Stimulated activated CD8-positive, alpha-beta memory T cell treated with anti-CD3 and anti-CD28 coated beads, Interleukin-7, amount 100 ng/mL, for 24 hours (primary cell): ENCODE data around the gene UBN1.

Experiments
- DNase-seq: peaks from one replicate; pipeline ENCODE4 v3.0.0-alpha.2; 2020; ENCODE audit warnings: low read depth

Gene UBN1

GRCh38 chr16:4814542-4815173, 32.6 kb upstream of the UBN1 start:
- DNase-seq, result no peak

- no peak for DNase-seq
Measured at GRCh38 chr16:4820652-4821051, 26.6 kb upstream of the UBN1 start.

- no peak for DNase-seq
Measured at GRCh38 chr16:4825196-4825595, 22.1 kb upstream of the UBN1 start.

- DNase-seq, result no peak
Measured at GRCh38 chr16:4826526-4826925, 20.8 kb upstream of the UBN1 start.

GRCh38 chr16:4826980-4827379, 20.3 kb upstream of the UBN1 start:
- DNase-seq, result no peak

- no peak for DNase-seq
Measured at GRCh38 chr16:4828567-4829321, 18.5 kb upstream of the UBN1 start.

GRCh38 chr16:4830408-4830807, 16.9 kb upstream of the UBN1 start:
- DNase-seq, result no peak

- no peak for DNase-seq
Measured at GRCh38 chr16:4831616-4832015, 15.7 kb upstream of the UBN1 start.

GRCh38 chr16:4832698-4833343, 14.5 kb upstream of the UBN1 start:
- no peak for DNase-seq

- no peak for DNase-seq
Measured at GRCh38 chr16:4833584-4833983, 13.7 kb upstream of the UBN1 start.

- DNase-seq, result no peak
Measured at GRCh38 chr16:4836727-4837126, 10.6 kb upstream of the UBN1 start.

- DNase-seq, result no peak
Measured at GRCh38 chr16:4837733-4838501, 9.4 kb upstream of the UBN1 start.

- no peak for DNase-seq
Measured at GRCh38 chr16:4839942-4840341, 7.3 kb upstream of the UBN1 start.

GRCh38 chr16:4840984-4841383, 6.3 kb upstream of the UBN1 start:
- DNase-seq, result no peak

- DNase-seq, result no peak
Measured at GRCh38 chr16:4846503-4846900, 779 bp upstream of the UBN1 start.

- peak; percentile 9 for DNase-seq
Measured at GRCh38 chr16:4847774-4848587, 700 bp downstream of the UBN1 start.

- DNase-seq, result no peak
Measured at GRCh38 chr16:4850211-4850610, 2.9 kb downstream of the UBN1 start.

- no peak for DNase-seq
Measured at GRCh38 chr16:4852221-4852872, 5.1 kb downstream of the UBN1 start.

- no peak for DNase-seq
Measured at GRCh38 chr16:4855371-4855770, 8.1 kb downstream of the UBN1 start.

GRCh38 chr16:4855804-4856203, 8.5 kb downstream of the UBN1 start:
- DNase-seq, result no peak

- DNase-seq, result no peak
Measured at GRCh38 chr16:4859190-4859899, 12.1 kb downstream of the UBN1 start.
